Stimulated activated naive CD8-positive, alpha-beta T cell treated with anti-CD3 and anti-CD28 coated beads, Interleukin-15, amount 100 ng/mL, for 72 hours (primary cell): ENCODE data around the gene SORBS1.

ENCODE experiments used
- ATAC-seq: fragments of 150-1000 bp; cut with Tn5 transposase; 2 replicates; pipeline ENCODE4 v1.10.0; 2021; ENCODE audit warnings: mild to moderate bottlenecking, moderate library complexity
- DNase-seq, 2 donors: peaks; one replicate each; pipeline ENCODE4 v3.0.0; 2021 to 2022
- H3K27ac Mint-ChIP-seq, 2 donors: one replicate each; pipeline ENCODE4 v1.8.0; 2022; ENCODE audit warnings: mild to moderate bottlenecking in 2 of 2, mixed read lengths in 2 of 2, moderate library complexity in 2 of 2
- H3K27me3 Mint-ChIP-seq: one replicate; pipeline ENCODE4 v1.8.0; 2022; ENCODE audit warnings: mixed read lengths
- H3K4me1 Mint-ChIP-seq: one replicate; pipeline ENCODE4 v1.8.0; 2022; ENCODE audit warnings: mild to moderate bottlenecking, mixed read lengths
- H3K4me3 Mint-ChIP-seq, 2 donors: one replicate each; pipeline ENCODE4 v1.8.0; 2022; ENCODE audit warnings: mild to moderate bottlenecking in 2 of 2, mixed read lengths in 2 of 2, moderate library complexity in 1 of 2
- H3K9me3 Mint-ChIP-seq, 2 donors: one replicate each; pipeline ENCODE4 v1.8.0; 2022; ENCODE audit warnings: mixed read lengths in 2 of 2

SORBS1 gene

DNA sequence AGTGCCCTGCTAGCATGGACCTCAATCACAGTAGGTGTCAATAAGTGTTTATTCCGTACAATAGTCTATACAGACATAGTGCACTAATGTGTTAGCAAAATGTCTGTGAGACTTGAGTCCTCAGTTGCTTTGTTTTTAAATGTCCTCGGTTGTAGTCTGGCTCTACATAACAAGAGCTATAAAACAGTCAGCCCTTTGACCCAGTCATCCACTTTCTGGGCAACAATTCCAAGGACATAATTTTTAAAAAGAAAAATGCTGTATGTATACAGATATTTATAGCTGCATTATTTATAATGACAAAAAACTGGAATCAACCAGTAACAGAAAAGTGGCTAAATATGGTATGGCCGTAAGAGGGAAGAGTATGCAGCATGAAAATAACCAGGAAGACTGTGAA, 267.5 kb downstream of the SORBS1 start:
- Mint-ChIP-seq H3K27me3 (peaks cover 75% of the 10 kb centered on the region), H3K27ac (no peak overlapping the region), H3K4me3 (no peak overlapping the region), H3K4me1 (peaks cover 21% of the 10 kb centered on the region), H3K9me3 (no peaks in the 10 kb centered on the region)
- no peak for ATAC-seq
- no peak for DNase-seq

DNA sequence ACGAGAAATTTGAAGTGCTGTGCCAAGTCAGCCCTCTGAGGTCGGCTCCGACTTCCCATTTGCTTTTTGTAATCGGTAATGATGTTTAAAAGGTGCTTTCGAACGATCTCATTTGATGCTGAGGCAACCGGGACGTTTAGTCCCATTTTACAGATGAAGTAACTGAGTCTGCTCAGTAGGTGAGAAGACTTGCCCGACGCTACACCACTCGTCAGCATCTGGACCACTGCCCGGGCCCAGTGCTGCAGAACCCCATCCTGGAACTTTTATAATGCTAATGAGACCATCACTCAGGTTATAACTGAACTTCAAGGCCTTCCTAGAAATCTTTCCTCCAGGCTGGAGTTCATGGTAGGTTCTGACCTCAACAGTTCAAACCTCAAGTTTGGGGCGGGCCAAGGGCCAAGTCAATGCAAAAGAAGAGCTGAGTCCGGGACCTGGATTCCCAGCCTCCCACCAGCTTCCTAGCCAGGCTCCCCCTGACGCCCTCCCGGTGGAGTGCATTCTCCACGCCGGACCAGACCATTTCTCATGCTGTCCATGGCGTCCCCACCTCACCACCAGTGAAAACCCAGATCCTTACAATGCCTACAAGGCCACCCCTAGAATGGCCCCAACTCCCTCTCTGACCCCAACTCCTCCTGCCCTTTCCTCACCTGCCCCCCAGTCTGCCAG, 269.7 kb downstream of the SORBS1 start:
- peaks cover 21% of the 10 kb centered on the region for H3K4me1 Mint-ChIP-seq
- DNase-seq (no peak), ATAC-seq (no peak)
- no peaks in the 10 kb centered on the region for H3K9me3 Mint-ChIP-seq
- no peak overlapping the region for H3K27ac Mint-ChIP-seq
- peak overlapping the region; percentile 57 to 69 for H3K4me3 Mint-ChIP-seq
- peaks cover 96% of the 10 kb centered on the region for H3K27me3 Mint-ChIP-seq

DNA sequence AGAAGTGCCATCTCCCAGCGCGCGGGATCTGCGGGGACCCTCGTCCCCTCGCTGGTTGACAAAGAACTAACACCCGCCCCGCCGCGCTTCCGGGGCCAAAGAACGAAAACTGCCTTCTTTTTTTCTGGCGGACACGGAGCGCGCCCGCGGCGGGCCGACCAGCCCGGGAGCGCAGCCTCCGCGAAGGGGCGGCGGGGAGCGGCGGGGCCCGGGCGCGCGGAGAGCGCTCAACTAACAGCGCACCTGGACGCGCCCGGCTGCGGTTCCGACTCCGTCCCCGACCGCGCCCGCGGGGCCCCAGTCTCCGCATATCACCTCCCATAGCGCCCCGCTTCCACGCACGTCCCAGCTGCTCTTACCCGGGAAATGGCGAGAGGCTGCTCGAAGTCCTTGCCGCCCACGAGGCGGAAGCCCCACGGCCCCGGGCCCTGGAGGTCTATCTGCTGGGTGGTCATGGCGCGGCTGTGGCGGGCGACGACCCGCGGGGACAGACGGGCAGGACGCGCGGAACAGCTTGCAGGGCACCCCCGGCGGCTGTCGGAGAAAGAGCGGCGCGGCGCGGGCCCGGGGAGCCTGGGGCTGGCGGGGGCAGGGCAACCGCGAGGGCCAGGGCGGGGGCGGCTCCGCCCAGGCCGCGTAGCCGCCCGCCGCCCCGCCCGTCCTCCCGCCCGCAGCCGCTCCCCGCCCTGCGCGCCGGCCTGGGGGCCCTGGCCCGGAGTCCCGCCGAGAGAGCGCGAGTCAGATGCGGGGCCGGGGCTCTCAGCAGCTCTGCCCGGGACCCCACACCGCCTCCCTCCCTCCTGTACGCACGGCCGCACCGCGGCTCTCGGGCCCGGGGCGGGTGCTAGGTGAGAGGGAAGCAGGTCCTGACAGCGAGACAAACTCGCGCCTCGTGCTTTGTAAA, 270.5 kb downstream of the SORBS1 start, which contains the start of gene PDLIM1:
Gene PDLIM1, minus strand, starts transcription at position 543 of the 904 bp plus-strand sequence. Its CDS starts 88 bp downstream, at position 455.
- ATAC-seq (peak; percentile 65), DNase-seq (peak; percentile 14 to 33)
- H3K4me1 Mint-ChIP-seq, result peaks cover 20% of the 10 kb centered on the region
- H3K9me3 Mint-ChIP-seq, result no peaks in the 10 kb centered on the region
- H3K4me3 Mint-ChIP-seq, result peak within 1 kb of the TSS; percentile 71 to 80
- peaks cover 91% of the 10 kb centered on the region for H3K27me3 Mint-ChIP-seq
- H3K27ac Mint-ChIP-seq, result no peak within 1 kb of the TSS

DNA sequence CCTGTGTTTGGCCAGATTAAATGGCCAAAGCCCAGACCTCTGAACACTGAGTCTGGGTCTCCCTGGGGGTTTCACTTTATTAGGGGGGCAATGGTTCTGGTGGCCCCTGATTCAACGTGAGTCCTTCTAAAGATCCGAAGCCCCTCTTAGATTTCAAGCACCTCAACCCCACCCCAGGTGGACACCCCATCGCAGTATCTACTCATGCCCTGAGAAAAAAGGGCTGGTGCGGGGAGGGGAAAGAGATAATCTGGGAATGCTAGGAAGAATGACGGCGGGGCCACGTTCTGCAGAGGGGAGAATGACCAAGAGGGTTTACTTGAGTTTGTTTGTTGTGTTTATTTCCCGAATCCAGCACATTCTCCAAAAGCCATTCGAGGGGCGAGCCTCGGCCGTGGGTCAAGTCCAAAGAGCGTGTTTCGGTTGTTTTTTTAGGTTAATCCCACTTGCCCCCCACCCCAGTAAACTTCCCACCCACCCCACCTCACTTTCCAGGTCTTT, 271.2 kb downstream of the SORBS1 start:
- Mint-ChIP-seq H3K4me3 (peak overlapping the region; percentile 52 to 67), H3K27me3 (peaks cover 88% of the 10 kb centered on the region), H3K27ac (no peak overlapping the region), H3K9me3 (no peaks in the 10 kb centered on the region), H3K4me1 (peaks cover 13% of the 10 kb centered on the region)
- ATAC-seq (no peak), DNase-seq (no peak)

DNA sequence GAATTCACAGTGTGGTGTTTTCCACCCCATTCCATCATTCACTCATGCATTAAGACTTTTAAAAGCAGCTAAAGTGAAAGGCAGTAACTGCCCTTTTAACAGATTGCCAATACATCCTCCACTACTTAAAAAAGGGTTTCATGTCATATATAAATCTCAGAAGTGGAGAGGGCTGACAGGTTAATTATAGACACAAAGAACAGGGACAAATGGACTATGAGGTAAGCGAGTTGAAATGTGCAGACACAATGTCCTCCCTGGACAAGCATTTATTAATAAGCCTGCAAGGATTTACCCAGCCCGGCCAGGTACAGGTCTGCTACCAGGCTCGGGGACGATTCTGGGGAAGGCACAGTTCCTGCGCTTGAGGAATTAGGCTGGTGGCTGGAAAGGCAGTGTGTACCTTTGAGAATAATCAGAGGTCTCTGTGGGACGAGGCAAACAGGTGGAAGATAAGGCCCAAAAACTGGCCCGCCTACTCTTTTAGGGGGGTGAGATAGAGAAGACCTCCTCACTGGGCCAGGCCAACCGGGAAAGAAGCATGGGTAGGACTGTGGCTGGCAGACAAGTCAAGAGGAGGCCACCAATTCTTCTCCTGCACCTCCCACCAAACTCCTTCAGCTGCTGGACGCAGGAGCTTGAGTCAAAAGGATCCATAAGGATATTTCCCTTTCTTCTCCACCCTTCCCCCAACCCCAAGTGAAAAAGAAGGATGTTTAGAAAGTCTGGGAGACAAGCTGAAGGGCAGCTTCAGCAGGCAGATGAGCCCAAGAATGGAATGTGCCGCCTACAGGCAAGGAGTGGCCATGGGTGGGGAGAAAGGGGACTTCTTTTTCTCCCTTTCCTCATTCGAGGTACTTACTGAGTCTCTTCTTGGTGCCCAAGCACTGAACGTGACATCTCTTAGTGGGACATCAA, 271.9 kb downstream of the SORBS1 start:
- DNase-seq (no peak), ATAC-seq (no peak)
- H3K4me3 Mint-ChIP-seq, result peak overlapping the region in 1 of 2 donors; percentile 29
- peaks cover 85% of the 10 kb centered on the region for H3K27me3 Mint-ChIP-seq
- peaks cover 6% of the 10 kb centered on the region for H3K4me1 Mint-ChIP-seq
- no peaks in the 10 kb centered on the region for H3K9me3 Mint-ChIP-seq
- H3K27ac Mint-ChIP-seq, result no peak overlapping the region

DNA sequence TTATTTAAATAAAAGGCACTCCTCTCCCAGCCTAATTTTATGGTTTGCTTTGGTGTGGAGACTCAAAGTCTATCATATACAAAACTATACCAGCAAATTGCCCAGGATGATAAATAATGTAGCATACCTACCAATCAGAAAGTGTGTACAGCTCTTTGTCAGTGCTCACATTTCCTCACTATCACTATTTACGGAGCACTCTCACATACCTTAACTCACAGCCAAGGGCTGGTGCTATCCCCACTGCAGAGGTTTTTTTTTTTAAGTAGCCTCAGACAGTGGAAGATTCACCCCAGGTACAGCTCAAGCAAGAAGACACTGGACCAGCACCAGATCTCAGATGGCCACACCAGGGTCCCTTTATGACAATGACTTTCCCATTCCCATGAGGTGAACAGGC, 272.9 kb downstream of the SORBS1 start:
- H3K9me3 Mint-ChIP-seq, result no peaks in the 10 kb centered on the region
- H3K4me1 Mint-ChIP-seq, result peaks cover 6% of the 10 kb centered on the region
- H3K4me3 Mint-ChIP-seq, result no peak overlapping the region
- H3K27me3 Mint-ChIP-seq, result peaks cover 77% of the 10 kb centered on the region
- ATAC-seq, result no peak
- no peak overlapping the region for H3K27ac Mint-ChIP-seq
- DNase-seq, result no peak

DNA sequence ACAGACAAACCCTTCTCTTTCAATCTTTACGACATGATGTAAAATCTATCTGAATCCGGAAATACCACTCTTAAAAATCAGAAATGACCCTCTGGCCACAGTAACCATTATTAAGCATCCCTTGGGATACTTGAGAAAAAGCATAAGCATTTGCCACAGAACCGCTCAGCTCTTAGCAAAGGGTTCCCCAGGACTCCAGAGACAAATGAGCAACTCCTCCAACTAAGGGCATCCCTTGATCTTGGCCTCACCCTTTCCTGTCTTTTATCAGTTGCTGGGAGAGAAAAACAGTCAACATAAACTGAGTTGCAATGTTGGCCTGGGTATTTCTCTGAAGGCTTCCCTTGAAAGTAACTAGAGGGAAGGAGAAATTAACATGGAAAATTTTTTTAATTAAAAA, 273.9 kb downstream of the SORBS1 start:
- no peak for DNase-seq
- H3K9me3 Mint-ChIP-seq, result no peaks in the 10 kb centered on the region
- H3K27ac Mint-ChIP-seq, result no peak overlapping the region
- no peak overlapping the region for H3K4me3 Mint-ChIP-seq
- peaks cover 67% of the 10 kb centered on the region for H3K27me3 Mint-ChIP-seq
- H3K4me1 Mint-ChIP-seq, result peaks cover 6% of the 10 kb centered on the region
- ATAC-seq, result no peak

DNA sequence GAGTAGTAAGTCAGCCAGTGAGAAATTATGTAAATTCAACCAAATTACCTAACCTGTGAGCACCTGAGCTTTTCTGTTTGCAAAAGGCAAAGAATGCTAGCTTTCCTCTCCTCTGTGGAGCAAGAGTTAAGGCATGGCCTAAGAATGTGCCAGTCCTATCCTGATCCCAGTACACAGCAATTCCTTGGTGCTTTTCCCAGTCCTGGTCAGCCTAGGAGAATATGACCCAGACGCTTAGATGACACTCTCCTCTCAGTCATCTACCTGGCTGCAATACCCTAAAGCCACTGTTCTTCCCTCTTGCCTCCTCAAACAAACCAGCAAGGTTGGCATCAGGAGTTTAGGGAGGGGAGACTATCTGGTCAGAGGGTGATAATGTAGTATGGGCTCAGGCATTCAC, 274.5 kb downstream of the SORBS1 start:
- Mint-ChIP-seq H3K27me3 (peaks cover 61% of the 10 kb centered on the region), H3K4me1 (peaks cover 6% of the 10 kb centered on the region), H3K9me3 (no peaks in the 10 kb centered on the region), H3K4me3 (no peak overlapping the region), H3K27ac (no peak overlapping the region)
- DNase-seq (no peak), ATAC-seq (no peak)

DNA sequence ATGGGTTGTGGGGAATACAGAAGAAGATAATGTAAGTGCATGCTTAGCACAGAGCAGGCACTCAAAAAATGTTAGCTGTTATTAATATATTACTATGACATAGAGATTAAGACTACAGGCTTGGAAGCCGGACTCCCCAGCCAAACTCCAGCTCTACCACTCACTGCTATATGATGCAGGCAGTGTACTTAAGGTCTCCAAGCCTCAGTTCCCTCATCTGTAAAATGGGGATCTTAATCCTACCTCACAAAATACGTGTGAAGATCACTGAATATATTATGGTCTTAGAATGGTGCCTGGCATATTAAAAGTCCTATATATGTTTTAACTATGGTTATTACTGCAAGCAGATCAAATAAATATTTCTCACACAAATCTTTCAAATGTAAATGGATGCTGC, 275.6 kb downstream of the SORBS1 start:
- Mint-ChIP-seq H3K4me1 (peaks cover 2% of the 10 kb centered on the region), H3K27me3 (peaks cover 49% of the 10 kb centered on the region), H3K4me3 (no peak overlapping the region), H3K27ac (no peak overlapping the region), H3K9me3 (no peaks in the 10 kb centered on the region)
- no peak for ATAC-seq
- DNase-seq, result no peak

DNA sequence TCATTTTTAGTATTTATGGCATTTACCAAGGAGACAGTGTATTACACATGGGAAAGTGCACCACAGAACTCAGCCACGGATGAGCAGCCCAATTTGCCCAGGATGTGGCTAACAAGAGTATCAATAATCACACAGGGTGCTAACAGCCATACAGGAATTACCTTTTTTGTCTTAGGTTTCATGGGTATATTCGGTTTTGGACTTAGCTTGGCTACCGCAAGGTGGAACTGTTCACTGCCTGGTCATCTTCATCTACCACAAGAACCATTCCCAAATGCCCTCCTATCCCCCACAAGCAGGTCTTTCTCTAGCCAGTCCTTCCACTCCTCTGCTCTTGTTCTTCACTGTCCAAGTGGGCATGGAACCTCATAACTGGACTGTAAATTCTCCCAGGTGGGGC, 276.4 kb downstream of the SORBS1 start:
- DNase-seq, result no peak
- Mint-ChIP-seq H3K27me3 (peaks cover 42% of the 10 kb centered on the region), H3K9me3 (no peaks in the 10 kb centered on the region), H3K27ac (no peak overlapping the region), H3K4me3 (no peak overlapping the region), H3K4me1 (no peaks in the 10 kb centered on the region)
- ATAC-seq, result no peak

DNA sequence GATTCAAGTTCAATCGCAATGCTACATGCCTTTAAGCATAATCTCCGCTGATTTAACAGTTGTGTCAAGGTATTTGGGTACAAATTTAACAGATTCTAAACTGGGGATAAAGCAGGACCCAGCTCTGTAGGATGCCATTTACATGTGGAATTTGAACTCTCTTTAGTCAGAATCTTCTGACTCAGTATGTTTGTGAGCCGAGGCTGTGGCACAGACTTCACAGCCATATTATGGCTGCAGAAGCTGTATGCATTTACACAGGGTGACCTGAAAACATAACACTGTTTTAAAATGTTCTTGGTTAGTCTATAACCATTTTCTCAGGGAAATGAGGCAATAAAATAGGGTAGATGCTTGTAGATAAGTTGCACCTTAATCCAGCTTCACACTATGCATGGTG, 279.1 kb downstream of the SORBS1 start:
- DNase-seq (no peak), ATAC-seq (no peak)
- peaks cover 22% of the 10 kb centered on the region for H3K27me3 Mint-ChIP-seq
- no peaks in the 10 kb centered on the region for H3K4me1 Mint-ChIP-seq
- H3K9me3 Mint-ChIP-seq, result no peaks in the 10 kb centered on the region
- H3K27ac Mint-ChIP-seq, result peak overlapping the region in 1 of 2 donors; percentile 34
- no peak overlapping the region for H3K4me3 Mint-ChIP-seq

DNA sequence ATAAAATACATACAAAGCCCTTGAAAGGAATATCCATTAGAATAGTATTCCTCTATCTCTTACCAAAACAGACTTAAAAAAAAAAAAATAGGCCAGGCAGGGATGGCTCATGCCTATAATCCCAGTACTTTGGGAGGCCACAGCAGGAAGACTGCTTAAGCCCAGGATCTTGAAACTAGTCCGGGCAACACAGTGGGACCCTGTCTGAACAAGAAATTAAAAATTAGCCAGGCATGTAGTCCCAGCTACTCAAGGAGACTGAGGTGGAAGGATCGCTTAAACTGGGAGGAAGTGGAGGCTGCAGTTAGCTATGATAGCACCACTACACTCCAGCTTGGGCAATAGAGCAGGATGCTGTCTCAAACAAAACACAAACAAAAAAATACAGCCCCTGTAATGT, 280.0 kb downstream of the SORBS1 start:
- ATAC-seq (no peak), DNase-seq (no peak)
- Mint-ChIP-seq H3K27me3 (peaks cover 15% of the 10 kb centered on the region), H3K9me3 (no peaks in the 10 kb centered on the region), H3K27ac (no peak overlapping the region), H3K4me1 (no peaks in the 10 kb centered on the region), H3K4me3 (no peak overlapping the region)

DNA sequence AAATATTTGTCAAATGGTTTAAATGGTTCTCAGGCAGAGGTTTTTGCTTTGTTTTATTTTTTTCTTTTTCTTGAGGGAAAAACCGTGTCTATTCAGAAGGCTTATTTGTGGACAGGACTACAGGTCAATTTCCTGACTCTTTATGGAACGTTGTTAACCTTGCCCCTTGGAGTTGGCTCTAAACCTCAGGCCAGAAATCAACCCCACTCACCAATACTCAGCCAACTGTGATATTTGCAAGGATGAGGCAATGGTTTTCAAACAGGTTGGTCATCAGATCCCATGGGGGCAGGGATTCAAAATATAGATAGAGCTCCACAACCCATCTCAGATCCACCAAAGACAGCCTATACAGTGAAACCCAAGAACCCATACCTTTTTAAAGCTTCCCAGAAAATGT, 280.5 kb downstream of the SORBS1 start:
- Mint-ChIP-seq H3K4me3 (no peak overlapping the region), H3K27ac (no peak overlapping the region), H3K4me1 (no peaks in the 10 kb centered on the region), H3K9me3 (no peaks in the 10 kb centered on the region), H3K27me3 (peaks cover 15% of the 10 kb centered on the region)
- ATAC-seq, result no peak
- no peak for DNase-seq

DNA sequence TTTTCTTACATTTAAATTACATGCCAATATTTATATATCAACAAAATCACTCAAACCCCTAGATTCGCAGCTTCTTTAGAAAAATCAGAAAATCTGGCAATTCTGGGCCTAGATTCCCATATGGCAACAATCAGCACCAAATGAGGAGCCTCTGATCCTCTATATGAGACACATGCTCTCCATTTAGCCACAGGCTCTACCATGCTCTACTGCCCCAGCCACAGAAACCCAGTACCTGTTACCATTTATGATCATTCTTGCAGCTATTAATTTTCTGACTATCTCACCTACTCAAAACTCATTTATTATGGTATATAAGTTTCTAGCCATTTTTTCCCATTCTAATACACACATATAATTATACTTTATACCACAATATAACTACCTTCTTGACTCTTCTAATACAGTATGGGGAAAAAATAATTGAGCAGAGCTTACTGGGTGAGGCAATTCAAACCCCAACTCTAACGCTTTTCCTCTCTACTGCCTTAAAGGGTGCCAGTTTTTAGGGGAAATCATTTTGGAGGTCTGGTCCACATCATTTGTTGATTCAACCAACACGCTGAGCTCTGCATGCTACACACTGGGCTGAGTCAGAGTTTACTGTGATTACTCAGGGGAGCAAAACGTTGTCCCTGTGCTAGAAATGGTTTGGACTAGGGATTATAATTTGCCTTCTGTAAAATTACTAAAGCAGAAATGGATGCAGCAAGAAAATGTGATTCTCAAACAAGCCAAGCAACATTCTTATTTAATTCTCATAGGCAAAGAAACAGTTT, 281.9 kb downstream of the SORBS1 start:
- H3K27ac Mint-ChIP-seq, result no peak overlapping the region
- peaks cover 7% of the 10 kb centered on the region for H3K27me3 Mint-ChIP-seq
- DNase-seq (no peak), ATAC-seq (no peak)
- H3K9me3 Mint-ChIP-seq, result no peaks in the 10 kb centered on the region
- H3K4me1 Mint-ChIP-seq, result no peaks in the 10 kb centered on the region
- no peak overlapping the region for H3K4me3 Mint-ChIP-seq
